Measurements from ENCODE around the gene ITM2B. TPM values are rescaled to one million over a fixed set of nuclear protein-coding genes. Genes with fewer than 3 reads are reported as not detected.
A peak's percentile ranks its signal among the peaks of the same experiment; 100 is the strongest.

The ITM2B gene
- polyA plus RNA-seq, 1 donor: 687 TPM

DNA sequence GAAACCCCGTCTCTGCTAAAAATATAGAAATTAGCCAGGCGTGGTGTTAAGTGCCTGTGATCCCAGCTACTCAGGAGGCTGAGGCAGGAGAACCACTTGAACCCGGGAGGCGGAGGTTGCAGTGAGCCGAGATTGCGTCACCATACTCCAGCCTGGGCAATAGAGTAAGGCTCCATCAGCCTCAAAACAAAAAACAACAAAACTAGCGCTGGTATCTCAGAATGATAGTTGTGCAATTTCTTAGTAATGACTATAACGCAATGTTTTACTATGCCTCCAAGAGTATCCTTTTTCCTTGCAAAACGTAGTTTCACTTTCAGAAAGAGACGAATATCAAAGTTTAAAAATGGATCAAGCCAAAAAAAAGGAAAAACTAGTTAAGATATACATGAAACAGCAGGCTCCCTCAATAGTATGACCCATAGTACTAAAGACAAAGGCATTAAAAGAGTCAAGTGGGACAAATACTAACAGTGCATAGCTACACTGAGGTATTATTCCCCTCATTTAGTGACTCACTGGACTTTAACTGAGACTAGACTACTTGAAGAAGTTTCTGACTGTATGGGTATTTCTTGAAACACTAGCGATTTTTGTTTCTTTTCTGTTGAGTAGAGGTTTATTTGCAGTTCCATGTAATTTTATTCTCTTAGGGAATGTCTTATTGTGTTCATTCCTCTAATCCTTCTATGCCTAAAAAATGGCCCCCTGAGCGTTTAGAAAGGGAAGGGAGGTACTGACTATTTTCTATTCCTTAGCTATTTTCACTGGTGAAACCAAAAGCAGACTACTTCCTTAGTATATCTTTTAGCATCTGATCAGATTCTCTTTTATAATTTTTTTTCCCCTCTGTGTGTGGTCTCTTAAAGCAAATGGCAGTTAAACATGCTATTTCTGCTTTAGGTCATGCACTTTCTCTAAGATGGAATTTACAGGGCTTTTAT lies 10.4 kb upstream of the ITM2B start:
- Histone ChIP-seq H3K27ac (ENCODE audit: low read length) (peak overlapping the region; percentile 74), H3K9me3 (ENCODE audit: control insufficient read depth, low read depth, low read length) (no peaks in the 10 kb centered on the region), H3K4me1 (ENCODE audit: control insufficient read depth, insufficient read depth, low read length) (peaks cover 13% of the 10 kb centered on the region), H3K4me3 (ENCODE audit: low read length) (peak overlapping the region; percentile 19), H3K36me3 (ENCODE audit: control insufficient read depth, insufficient read depth, low read length) (no peaks in the 10 kb centered on the region), H3K27me3 (ENCODE audit: control insufficient read depth, insufficient read depth, low read length) (no peaks in the 10 kb centered on the region)
- DNase-seq: peak in 1 of 2 donors; percentile 85
- 18% methylated on average over 4 of the region's 12 CpGs for WGBS (ENCODE audit: insufficient coverage, low lambda C conversion rate)

DNA sequence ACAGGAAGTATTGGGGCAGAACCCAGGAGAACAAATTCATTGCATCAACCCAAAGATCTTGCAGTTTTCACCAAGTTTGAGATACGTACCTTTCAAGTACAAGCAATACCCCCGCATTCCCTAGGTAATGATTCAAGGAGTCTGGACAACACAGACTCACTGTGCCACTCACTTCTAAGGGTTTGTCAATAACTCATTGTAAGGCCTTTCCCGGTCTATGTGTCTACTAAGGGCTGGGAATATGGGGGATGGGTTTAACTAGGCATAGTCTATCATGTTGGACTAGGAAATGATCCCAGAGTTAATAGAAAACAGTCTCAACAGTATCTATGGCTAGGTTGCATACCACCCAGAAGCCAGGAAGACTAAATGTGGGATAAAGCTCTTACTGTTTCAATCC lies 8.3 kb upstream of the ITM2B start:
- no peak for DNase-seq
- 100% methylated on average over 1 of the region's 3 CpGs for WGBS (ENCODE audit: insufficient coverage, low lambda C conversion rate)
- no peaks in the 10 kb centered on the region for H3K36me3 ChIP-seq (ENCODE audit: control insufficient read depth, insufficient read depth, low read length)
- H3K27me3 ChIP-seq (ENCODE audit: control insufficient read depth, insufficient read depth, low read length): no peaks in the 10 kb centered on the region
- H3K9me3 ChIP-seq (ENCODE audit: control insufficient read depth, low read depth, low read length): no peaks in the 10 kb centered on the region
- no peak overlapping the region for H3K4me3 ChIP-seq (ENCODE audit: low read length)
- H3K27ac ChIP-seq (ENCODE audit: low read length): no peak overlapping the region
- H3K4me1 ChIP-seq (ENCODE audit: control insufficient read depth, insufficient read depth, low read length): peaks cover 16% of the 10 kb centered on the region

DNA sequence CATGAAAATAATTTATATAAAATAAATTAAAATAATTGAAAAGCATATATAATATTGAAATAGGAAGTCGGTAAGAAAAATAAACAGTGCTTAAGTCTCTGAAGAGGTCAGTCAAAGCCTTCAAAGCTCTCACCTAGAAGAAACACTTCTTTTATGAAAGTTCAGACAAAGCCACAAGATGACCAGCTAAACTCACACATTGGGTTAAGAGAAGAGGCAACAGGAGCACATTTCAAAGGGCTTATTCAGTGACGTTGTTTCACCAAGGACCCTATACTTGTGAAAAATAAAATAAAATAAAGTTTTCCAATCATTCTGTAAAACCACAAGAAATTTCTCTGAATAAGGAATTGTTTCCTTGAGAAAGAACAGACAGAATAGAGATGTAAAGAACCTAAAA lies 2.5 kb upstream of the ITM2B start:
- Histone ChIP-seq H3K4me1 (ENCODE audit: control insufficient read depth, insufficient read depth, low read length) (peaks cover 30% of the 10 kb centered on the region), H3K27me3 (ENCODE audit: control insufficient read depth, insufficient read depth, low read length) (no peaks in the 10 kb centered on the region), H3K27ac (ENCODE audit: low read length) (peak overlapping the region; percentile 62), H3K9me3 (ENCODE audit: control insufficient read depth, low read depth, low read length) (no peaks in the 10 kb centered on the region), H3K36me3 (ENCODE audit: control insufficient read depth, insufficient read depth, low read length) (peaks cover 1% of the 10 kb centered on the region), H3K4me3 (ENCODE audit: low read length) (no peak overlapping the region)
- no peak for DNase-seq
- WGBS (ENCODE audit: insufficient coverage, low lambda C conversion rate): 73% methylated on average over 2 of the region's 2 CpGs

DNA sequence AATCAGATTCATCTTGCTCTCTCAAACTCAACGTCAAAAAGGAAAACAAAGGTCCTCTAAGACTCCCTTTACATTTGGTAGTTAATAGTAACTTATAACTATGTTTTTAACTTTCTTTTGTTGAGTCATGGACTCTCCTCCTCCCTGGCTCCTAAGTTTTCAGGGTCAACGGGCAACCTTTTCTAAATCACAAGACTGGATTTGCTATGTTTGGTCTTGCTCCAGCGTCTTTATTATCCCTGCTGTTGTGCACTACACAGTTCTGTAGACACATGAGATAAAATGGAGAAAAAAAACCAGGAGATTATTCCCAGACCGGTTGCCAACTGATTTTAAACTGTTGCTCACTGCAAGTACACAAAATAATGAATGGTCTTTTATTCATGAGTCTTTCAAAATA lies 1.9 kb upstream of the ITM2B start:
- peaks cover 35% of the 10 kb centered on the region for H3K4me1 ChIP-seq (ENCODE audit: control insufficient read depth, insufficient read depth, low read length)
- H3K9me3 ChIP-seq (ENCODE audit: control insufficient read depth, low read depth, low read length): no peaks in the 10 kb centered on the region
- DNase-seq: peak; percentile 67 to 85
- H3K36me3 ChIP-seq (ENCODE audit: control insufficient read depth, insufficient read depth, low read length): peaks cover 3% of the 10 kb centered on the region
- H3K27me3 ChIP-seq (ENCODE audit: control insufficient read depth, insufficient read depth, low read length): no peaks in the 10 kb centered on the region
- H3K4me3 ChIP-seq (ENCODE audit: low read length): no peak overlapping the region
- H3K27ac ChIP-seq (ENCODE audit: low read length): peak overlapping the region; percentile 62
- WGBS (ENCODE audit: insufficient coverage, low lambda C conversion rate): 23% methylated on average over 2 of the region's 4 CpGs

DNA sequence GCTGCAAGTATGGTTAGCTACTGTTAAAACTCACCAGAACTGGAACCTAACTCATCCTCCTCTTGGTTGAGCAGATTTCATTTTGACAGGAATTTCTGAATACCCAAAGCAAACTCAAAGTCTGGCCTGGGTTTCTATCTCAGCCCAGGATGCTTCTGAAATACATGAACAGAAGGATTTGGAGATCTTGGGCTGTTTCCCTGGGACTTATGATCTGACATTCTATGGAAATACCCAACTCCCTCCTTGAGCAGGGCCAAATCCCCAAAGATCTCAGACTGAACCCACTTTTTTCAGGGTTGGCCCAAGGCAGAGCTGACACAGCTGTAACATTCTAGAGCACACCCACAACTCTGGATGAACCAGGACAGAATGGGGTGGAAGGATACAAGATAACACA lies 1.1 kb upstream of the ITM2B start:
- Histone ChIP-seq H3K4me3 (ENCODE audit: low read length) (no peak overlapping the region), H3K4me1 (ENCODE audit: control insufficient read depth, insufficient read depth, low read length) (peaks cover 40% of the 10 kb centered on the region), H3K9me3 (ENCODE audit: control insufficient read depth, low read depth, low read length) (no peaks in the 10 kb centered on the region), H3K27me3 (ENCODE audit: control insufficient read depth, insufficient read depth, low read length) (no peaks in the 10 kb centered on the region), H3K36me3 (ENCODE audit: control insufficient read depth, insufficient read depth, low read length) (peaks cover 3% of the 10 kb centered on the region), H3K27ac (ENCODE audit: low read length) (peak overlapping the region; percentile 96)
- no peak for DNase-seq

DNA sequence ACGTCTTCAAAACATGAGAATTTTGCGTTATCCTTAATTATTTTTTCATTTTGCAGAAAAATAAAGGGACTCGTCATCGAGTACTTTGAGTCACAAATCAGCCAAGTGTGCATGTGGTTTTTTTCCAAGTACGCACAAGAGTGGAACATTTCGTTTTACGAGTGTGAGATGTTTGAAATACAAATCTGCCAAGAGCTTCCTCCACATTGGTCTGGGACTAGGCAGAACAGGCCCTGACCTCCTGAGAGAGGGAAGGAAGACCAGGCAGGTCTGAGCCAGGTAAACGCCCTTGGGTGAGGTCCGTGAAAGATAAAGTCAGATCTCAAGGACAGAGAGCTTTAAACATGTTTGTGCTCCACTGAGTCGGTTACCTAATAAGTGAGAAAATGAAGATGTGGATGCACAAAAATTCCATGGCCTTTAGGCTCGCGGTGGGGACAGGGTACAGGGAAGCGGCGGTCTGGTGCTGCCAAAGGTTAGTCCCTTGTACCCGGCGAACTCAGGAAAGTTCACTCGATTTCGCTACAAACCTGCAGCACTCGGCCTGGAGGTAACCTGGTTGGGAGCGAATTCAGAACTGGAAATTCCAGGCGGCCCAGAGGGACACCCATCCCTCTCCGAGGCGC lies 473 bp upstream of the ITM2B start:
- H3K9me3 ChIP-seq (ENCODE audit: control insufficient read depth, low read depth, low read length): no peaks in the 10 kb centered on the region
- H3K27me3 ChIP-seq (ENCODE audit: control insufficient read depth, insufficient read depth, low read length): no peaks in the 10 kb centered on the region
- DNase-seq: peak in 1 of 2 donors; percentile 80
- peak overlapping the region; percentile 96 for H3K27ac ChIP-seq (ENCODE audit: low read length)
- H3K36me3 ChIP-seq (ENCODE audit: control insufficient read depth, insufficient read depth, low read length): peaks cover 3% of the 10 kb centered on the region
- peaks cover 44% of the 10 kb centered on the region for H3K4me1 ChIP-seq (ENCODE audit: control insufficient read depth, insufficient read depth, low read length)
- peak overlapping the region; percentile 97 for H3K4me3 ChIP-seq (ENCODE audit: low read length)
- WGBS (ENCODE audit: insufficient coverage, low lambda C conversion rate): no CpG with 5 or more reads among the region's 23 CpGs

DNA sequence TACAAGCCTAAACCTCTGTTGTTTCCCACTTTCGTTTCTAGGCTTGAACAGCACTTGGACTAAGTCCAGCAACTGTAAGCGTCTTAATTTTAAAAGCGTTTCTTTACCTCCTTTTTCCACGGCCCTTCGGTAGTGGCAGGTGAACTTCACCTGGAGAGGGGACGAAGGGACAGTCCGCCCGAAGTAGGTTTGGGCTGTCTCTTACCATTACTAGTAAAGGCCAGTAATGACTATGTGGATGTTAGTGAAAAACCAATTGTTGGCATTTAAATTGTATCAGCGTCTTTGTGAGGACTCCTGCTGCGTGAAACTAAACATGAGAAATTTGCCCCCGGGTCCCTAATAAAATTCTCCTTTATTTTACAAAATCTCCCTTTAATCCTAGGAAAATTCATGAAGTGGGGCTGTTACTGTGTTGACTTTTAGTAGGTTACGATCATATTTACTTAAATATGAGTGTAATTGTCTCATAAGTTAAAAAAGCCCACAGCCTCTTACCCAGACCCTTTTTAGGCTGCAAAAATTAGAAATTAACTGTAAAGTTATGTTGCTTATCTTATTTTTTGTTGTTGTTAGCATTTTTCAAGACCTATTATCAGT lies 983 bp downstream of the ITM2B start:
- Histone ChIP-seq H3K36me3 (ENCODE audit: control insufficient read depth, insufficient read depth, low read length) (peaks cover 3% of the 10 kb centered on the region), H3K27ac (ENCODE audit: low read length) (peak overlapping the region; percentile 96), H3K9me3 (ENCODE audit: control insufficient read depth, low read depth, low read length) (no peaks in the 10 kb centered on the region), H3K4me1 (ENCODE audit: control insufficient read depth, insufficient read depth, low read length) (peaks cover 40% of the 10 kb centered on the region), H3K27me3 (ENCODE audit: control insufficient read depth, insufficient read depth, low read length) (no peaks in the 10 kb centered on the region), H3K4me3 (ENCODE audit: low read length) (peak overlapping the region; percentile 97)
- WGBS (ENCODE audit: insufficient coverage, low lambda C conversion rate): 0% methylated on average over 4 of the region's 12 CpGs
- peak in 1 of 2 donors; percentile 82 for DNase-seq

DNA sequence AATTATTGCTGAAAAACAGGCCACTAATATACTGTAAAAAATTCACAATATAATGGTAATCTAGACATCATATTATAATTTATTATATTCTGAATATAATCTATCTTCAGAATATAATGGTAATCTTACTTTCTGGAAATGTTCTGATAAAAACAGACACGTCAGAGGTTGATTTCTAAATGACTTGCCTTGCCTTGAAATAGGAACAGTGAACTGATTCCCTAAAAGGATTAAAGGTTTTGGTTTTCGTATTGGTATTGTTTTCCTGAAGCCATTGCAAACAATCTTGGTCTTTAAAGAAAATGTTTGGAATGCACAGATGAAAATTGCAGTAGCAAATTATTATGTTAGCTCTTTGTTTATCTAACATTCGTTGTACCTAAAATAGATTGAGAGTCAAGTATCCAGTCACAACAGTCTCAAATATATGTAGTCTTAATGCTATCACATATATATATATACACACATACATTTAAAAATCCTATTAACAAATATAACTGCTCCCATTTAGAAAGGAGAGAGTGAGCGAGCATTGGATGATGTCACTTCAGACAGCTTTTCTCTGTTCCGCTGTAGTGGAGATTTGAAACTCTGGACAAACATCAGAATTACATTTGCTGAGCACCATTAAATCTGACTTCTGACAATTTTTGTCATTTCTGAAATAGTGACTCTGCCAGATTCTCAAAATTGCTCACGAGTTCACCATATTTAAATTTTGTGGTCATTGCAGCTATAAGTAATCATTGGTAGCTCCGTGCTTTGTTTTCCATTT lies 1.7 kb downstream of the ITM2B start:
- no peak for DNase-seq
- peak overlapping the region; percentile 96 for H3K27ac ChIP-seq (ENCODE audit: low read length)
- 16% methylated on average over 4 of the region's 7 CpGs for WGBS (ENCODE audit: insufficient coverage, low lambda C conversion rate)
- H3K9me3 ChIP-seq (ENCODE audit: control insufficient read depth, low read depth, low read length): no peaks in the 10 kb centered on the region
- H3K27me3 ChIP-seq (ENCODE audit: control insufficient read depth, insufficient read depth, low read length): no peaks in the 10 kb centered on the region
- peaks cover 40% of the 10 kb centered on the region for H3K4me1 ChIP-seq (ENCODE audit: control insufficient read depth, insufficient read depth, low read length)
- peak overlapping the region; percentile 97 for H3K4me3 ChIP-seq (ENCODE audit: low read length)
- peaks cover 6% of the 10 kb centered on the region for H3K36me3 ChIP-seq (ENCODE audit: control insufficient read depth, insufficient read depth, low read length)

DNA sequence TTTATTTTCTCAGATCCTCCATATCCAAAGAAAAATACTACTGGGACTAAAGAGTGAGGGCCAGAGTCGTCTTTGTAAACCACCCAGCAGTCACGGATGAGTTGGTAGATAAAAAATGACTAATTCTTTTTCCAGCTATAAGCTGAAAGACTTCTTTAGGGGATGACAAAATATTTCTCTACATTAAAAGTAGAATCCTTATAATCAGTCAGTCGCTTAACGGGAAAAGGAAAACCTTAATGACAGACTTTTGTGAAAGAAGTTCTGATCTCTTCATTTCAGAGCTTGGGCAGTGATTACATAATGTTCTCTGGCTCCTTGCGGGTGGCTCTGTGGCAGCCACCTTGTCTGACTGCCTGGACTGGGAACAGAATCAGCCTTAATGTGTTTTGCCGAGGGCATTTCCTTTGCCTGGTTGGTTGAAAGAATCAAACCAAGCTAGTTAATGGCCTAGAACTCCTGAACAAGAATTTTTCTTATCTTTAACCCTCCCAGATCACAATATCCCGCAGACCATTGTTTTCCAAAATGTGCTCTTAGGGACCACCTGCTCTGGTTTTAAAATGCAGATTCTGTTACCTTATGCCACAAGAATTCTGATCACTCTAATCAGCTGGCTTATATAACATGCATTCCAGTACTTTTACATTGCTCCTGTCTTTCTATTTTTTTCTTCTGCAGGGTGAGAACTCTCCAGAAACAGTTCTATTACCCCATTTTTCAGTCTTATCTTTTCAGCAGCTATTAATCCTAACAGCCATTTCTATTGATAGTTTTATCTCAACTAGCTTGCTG lies 2.5 kb downstream of the ITM2B start:
- H3K4me1 ChIP-seq (ENCODE audit: control insufficient read depth, insufficient read depth, low read length): peaks cover 39% of the 10 kb centered on the region
- peak in 1 of 2 donors; percentile 48 for DNase-seq
- WGBS (ENCODE audit: insufficient coverage, low lambda C conversion rate): 20% methylated on average over 1 of the region's 7 CpGs
- H3K27me3 ChIP-seq (ENCODE audit: control insufficient read depth, insufficient read depth, low read length): no peaks in the 10 kb centered on the region
- H3K4me3 ChIP-seq (ENCODE audit: low read length): peak overlapping the region; percentile 97
- H3K27ac ChIP-seq (ENCODE audit: low read length): peak overlapping the region; percentile 54
- H3K36me3 ChIP-seq (ENCODE audit: control insufficient read depth, insufficient read depth, low read length): peaks cover 6% of the 10 kb centered on the region
- no peaks in the 10 kb centered on the region for H3K9me3 ChIP-seq (ENCODE audit: control insufficient read depth, low read depth, low read length)

Data from large intestine (tissue), 3 donors.